Umbilical cord (tissue), 2 donors: ENCODE measurements around the gene FETUB. TPM values are rescaled to one million over a fixed set of nuclear protein-coding genes. Genes with fewer than 3 reads are reported as not detected.

Source experiments
- DNase-seq: peaks from one replicate; pipeline ENCODE4 v3.0.0-alpha.2; 2015; ENCODE audit warnings: low spot score
- total RNA-seq: library from RNA; depleted of rRNA; stranded (reverse); fragments of >200 nt; gene quantifications from one replicate; pipeline ENCODE4 v1.2.3, GENCODE V29; 2014; ENCODE audit warnings: low replicate concordance; ENCODE audit not compliant: insufficient read depth

FETUB gene
- total RNA-seq = 1.2 TPM

GRCh38 chr3:186639778-186640472 lies at the start of gene FETUB:
Gene FETUB, plus strand, starts transcription at chr3:186640399. Its CDS starts 62 bp downstream, at chr3:186640461.
- no peak for DNase-seq

- DNase-seq = no peak
These were observed 49.5 kb upstream of the FETUB start for GRCh38 chr3:186590580-186591295.

- no peak for DNase-seq
These were observed 47.5 kb upstream of the FETUB start for GRCh38 chr3:186592682-186593081.

- no peak for DNase-seq
These were observed 46.3 kb upstream of the FETUB start for GRCh38 chr3:186593862-186594261.

GRCh38 chr3:186594591-186595113 lies 45.5 kb upstream of the FETUB start:
- no peak for DNase-seq

GRCh38 chr3:186596568-186597287 lies 43.5 kb upstream of the FETUB start:
- peak; percentile 10 for DNase-seq

- no peak for DNase-seq
These were observed 42.0 kb upstream of the FETUB start for GRCh38 chr3:186598108-186598784.

GRCh38 chr3:186598794-186599141 lies 41.4 kb upstream of the FETUB start:
- DNase-seq = no peak

GRCh38 chr3:186599142-186599784 lies 40.9 kb upstream of the FETUB start:
- no peak for DNase-seq

- no peak for DNase-seq
These were observed 40.4 kb upstream of the FETUB start for GRCh38 chr3:186599785-186600166.

GRCh38 chr3:186600896-186601295 lies 39.3 kb upstream of the FETUB start:
- DNase-seq = no peak

- no peak for DNase-seq
These were observed 37.0 kb upstream of the FETUB start for GRCh38 chr3:186603159-186603558.

GRCh38 chr3:186605078-186605477 lies 35.1 kb upstream of the FETUB start:
- no peak for DNase-seq

GRCh38 chr3:186605561-186606545 lies 34.3 kb upstream of the FETUB start:
- no peak for DNase-seq

GRCh38 chr3:186608624-186609215 lies 31.5 kb upstream of the FETUB start:
- DNase-seq = no peak

GRCh38 chr3:186609247-186609868 lies 30.8 kb upstream of the FETUB start:
- DNase-seq = no peak

GRCh38 chr3:186612065-186612464 lies 28.1 kb upstream of the FETUB start:
- no peak for DNase-seq

GRCh38 chr3:186612721-186613636 lies 27.2 kb upstream of the FETUB start, which contains the start of gene AHSG:
Gene AHSG, plus strand, starts transcription at chr3:186613060. Its CDS starts 82 bp downstream, at chr3:186613142.
- DNase-seq = no peak
